Gastroesophageal sphincter (tissue), 3 donors: ENCODE data around the gene PCSK7.

Experiments used
- EP300 ChIP-seq: sonication (generic); formaldehyde crosslinking; IDR thresholded peaks from one replicate; pipeline ENCODE4 v1.6.1; 2017; ENCODE audit warnings: antibody characterized with exemption, mild to moderate bottlenecking
- POLR2A ChIP-seq, 2 donors: fragments of 450-650 bp; IDR thresholded peaks; one replicate each; pipeline ENCODE4 v1.6.1; 2017; ENCODE audit warnings: antibody characterized with exemption in 2 of 2, mild to moderate bottlenecking in 2 of 2, moderate library complexity in 1 of 2
- TF ChIP-seq, protein P1 (sequence below), 4 experiments: fragments of 200-600 bp in 2 of 4; fragments of 450-650 bp in 2 of 4; sonication (generic) in 1 of 4; IDR thresholded peaks; one replicate each; pipeline ENCODE4 v1.5.1; 2017 to 2019; ENCODE audit warnings: antibody characterized with exemption in 4 of 4, mild to moderate bottlenecking in 2 of 4, moderate library complexity in 2 of 4

DNA sequence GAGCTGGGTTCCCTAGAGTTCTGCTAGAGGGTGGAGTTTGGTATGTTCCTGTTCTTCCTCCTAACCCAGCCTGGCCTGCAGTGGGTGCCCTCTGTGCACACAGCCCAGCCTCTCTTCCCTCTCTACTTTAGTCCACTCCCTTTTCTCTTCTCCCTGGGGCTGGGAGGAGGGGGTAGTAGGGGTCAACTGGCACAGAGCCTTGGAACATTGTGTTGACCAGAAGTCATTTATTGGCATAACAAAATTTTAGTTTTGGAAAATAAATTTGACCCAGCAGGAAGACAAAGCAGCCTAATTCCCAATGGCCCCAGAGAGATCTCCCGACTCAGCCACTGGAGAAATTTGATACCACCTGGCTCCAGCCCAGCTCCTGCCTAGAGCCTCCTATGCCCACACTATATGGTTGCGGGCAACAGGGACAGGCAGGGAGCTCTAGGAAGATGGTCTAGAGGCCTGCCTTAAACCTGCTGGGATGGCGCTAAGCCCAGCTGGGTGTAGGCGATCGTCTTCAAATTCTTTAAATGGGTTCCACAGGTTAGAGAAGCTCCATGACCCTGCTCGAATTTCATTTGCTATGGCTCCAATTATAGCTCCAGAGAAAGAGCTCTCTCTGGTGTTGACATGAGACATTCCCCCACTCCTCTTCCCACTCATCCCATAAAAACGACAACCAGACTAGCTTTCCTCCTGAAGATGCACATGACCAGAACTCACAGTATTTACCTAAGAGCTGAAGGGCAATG is 9.9 kb downstream of the PCSK7 start:
- TF ChIP-seq, protein P1, sequence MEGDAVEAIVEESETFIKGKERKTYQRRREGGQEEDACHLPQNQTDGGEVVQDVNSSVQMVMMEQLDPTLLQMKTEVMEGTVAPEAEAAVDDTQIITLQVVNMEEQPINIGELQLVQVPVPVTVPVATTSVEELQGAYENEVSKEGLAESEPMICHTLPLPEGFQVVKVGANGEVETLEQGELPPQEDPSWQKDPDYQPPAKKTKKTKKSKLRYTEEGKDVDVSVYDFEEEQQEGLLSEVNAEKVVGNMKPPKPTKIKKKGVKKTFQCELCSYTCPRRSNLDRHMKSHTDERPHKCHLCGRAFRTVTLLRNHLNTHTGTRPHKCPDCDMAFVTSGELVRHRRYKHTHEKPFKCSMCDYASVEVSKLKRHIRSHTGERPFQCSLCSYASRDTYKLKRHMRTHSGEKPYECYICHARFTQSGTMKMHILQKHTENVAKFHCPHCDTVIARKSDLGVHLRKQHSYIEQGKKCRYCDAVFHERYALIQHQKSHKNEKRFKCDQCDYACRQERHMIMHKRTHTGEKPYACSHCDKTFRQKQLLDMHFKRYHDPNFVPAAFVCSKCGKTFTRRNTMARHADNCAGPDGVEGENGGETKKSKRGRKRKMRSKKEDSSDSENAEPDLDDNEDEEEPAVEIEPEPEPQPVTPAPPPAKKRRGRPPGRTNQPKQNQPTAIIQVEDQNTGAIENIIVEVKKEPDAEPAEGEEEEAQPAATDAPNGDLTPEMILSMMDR (IDR thresholded peaks at IDR 0.05): no peak
- no peak for TF ChIP-seq EP300
- peak in 1 of 2 donors; percentile 21 for TF ChIP-seq POLR2A (IDR thresholded peaks at IDR 0.05)
